CD4-positive, alpha-beta T cell treated with Interleukin-4 for 1 hour (primary cell): ENCODE measurements around the gene LTA.

Experiments
- DNase-seq, 2 donors: peaks; one replicate each; pipeline ENCODE4 v3.0.0-alpha.2; 2020 to 2022

LTA gene

DNA sequence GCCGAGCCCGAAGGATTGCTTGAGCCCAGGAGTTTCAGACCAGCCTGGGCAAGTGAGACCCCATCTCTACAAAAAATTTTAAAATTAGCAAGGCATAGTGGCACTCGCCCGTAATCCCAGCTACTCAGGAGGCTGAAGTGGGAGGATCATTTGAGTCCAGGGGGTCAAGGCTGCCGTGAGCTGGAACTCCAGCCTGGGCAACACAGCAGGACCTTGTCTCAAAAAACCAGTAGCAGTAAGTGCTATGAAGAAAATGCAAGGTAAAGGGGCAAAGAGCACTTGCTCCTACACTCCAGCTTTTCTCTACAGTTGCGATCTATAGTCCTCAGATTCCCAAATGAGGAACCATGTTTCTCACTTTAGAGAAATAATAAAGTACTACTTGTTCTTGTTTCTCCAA is 28.4 kb upstream of the LTA start:
- DNase-seq: no peak

DNA sequence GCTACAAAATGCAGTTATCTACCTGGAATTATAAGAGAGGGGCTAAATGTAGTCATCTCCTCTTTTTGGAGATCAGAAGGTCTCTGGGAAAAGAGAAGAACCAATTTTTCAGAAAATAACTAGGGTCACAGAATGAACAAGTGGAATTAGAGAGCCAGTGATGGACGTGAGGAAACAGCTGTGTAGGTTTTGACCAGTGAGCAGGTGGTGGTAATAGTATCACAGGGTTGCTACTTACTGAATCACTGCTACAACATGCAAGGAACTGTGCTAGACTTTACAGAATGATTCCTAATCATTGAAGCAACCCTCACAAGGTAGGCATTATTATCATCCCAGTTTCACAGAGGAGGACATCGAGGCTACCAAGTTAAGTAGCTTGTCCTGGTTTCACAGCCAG is 27.4 kb upstream of the LTA start:
- DNase-seq: no peak

GRCh38 chr6:31545291-31545690 is 26.8 kb upstream of the LTA start:
- DNase-seq: no peak

- DNase-seq: peak; percentile 87 to 89
These were observed 25.6 kb upstream of the LTA start, which contains the start of gene ATP6V1G2 for GRCh38 chr6:31546339-31546957. ATP6V1G2 (minus strand) TSS chr6:31546608; CDS start chr6:31546559, 49 bp downstream.

DNA sequence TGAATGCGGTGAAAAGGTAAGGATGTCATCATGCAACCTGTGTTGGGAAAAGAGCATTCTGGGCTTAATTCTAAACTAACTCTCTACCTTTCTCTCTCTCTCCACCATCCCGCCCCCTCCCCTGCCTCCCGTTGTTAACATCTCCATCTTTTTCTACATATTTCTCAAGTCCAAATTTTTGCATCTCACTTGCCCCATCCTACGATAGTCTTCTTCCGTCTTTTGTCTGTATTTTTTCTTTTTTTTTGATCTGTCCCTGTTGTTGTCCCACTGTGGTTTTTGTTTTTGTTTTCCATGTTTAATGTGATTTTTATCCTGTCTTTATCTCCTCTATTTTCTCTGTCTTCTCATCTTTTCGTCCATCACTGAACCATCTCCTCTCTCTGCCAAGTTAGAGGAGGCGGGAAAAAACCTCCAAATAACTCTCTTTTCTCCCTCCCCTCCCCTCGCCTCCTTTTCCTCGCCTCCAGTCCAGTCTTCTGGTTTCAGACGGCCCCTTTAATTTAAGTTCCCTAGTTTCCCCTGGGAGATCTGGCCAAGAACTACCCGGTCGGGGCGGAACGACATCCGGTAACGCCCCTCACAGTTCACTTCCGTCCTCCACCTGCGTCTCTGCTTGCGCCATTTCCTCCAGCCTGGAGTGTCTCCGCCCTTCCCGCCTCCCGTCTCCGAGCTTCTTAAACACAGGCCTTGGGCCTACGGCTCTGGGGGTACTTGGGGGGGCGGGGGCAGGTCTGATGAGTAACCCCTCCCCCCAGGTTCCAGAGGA is 24.9 kb upstream of the LTA start, which contains the start of gene NFKBIL1:
TSS of gene NFKBIL1 (plus strand) at position 651 of the 769 bp plus-strand sequence. CDS start at position 738, 87 bp downstream.
- peak; percentile 94 to 95 for DNase-seq

- DNase-seq: no peak
These were observed 24.2 kb upstream of the LTA start for GRCh38 chr6:31547727-31548543.

DNA sequence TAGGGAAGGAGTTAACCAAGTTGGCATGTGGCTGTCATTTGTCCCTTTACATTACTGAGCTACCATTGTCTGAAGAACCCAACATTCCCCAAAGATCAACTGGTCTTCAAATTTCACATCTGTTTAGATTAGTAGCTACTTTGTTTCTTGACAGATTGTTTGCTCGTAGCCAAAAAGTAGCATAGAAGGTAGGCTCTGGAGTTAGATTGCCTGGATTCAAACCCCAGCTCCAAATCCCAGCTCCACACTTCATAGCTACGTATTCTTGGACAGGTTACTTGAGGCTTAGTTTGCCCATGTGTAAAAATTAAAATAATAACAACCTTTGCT is 23.6 kb upstream of the LTA start:
- DNase-seq: no peak

DNA sequence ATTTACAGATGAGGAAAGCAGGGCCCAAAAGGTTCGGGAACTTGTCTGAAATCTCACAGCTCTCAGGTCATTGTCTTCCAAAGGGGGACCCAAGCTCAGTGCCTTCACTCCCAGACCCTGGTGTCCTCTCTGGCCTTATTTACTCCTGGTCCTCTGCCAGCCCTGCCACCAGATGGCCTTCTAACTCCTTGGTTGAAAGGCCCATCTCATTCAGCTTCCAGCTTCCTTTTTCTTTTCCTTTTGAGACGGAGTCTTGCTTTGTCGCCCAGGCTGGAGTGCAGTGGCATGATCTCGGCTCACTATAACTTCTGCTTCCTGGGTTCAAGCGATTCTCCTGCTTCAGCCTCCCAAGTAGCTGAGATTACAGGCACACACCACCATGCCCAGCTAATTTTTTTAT is 20.7 kb upstream of the LTA start:
- peak; percentile 80 for DNase-seq

GRCh38 chr6:31556307-31556706 is 15.8 kb upstream of the LTA start:
- no peak for DNase-seq

GRCh38 chr6:31557443-31558317 is 14.4 kb upstream of the LTA start:
- DNase-seq: no peak

GRCh38 chr6:31558318-31558625 is 13.8 kb upstream of the LTA start:
- DNase-seq: no peak

- peak; percentile 73 to 81 for DNase-seq
These were observed 13.2 kb upstream of the LTA start for GRCh38 chr6:31558631-31559500.

DNA sequence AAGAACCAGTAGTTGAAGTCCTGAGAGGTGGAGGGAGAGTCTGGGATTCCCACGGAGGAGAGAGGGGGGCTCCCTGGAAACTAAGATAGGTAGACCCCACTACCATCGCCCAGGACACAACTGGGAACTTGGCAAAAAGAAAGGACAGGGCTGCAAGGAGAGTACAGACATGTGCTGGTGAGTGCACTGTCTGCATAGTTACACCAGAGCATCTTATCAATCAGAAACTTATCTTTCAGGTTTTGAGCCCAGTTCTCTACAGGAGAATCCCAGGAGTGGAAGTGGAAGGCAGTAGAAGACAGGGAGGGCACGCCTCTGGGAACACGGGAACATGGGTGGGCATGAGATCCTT is 12.5 kb upstream of the LTA start:
- no peak for DNase-seq

GRCh38 chr6:31559958-31560696 is 12.0 kb upstream of the LTA start:
- peak; percentile 64 to 77 for DNase-seq

DNA sequence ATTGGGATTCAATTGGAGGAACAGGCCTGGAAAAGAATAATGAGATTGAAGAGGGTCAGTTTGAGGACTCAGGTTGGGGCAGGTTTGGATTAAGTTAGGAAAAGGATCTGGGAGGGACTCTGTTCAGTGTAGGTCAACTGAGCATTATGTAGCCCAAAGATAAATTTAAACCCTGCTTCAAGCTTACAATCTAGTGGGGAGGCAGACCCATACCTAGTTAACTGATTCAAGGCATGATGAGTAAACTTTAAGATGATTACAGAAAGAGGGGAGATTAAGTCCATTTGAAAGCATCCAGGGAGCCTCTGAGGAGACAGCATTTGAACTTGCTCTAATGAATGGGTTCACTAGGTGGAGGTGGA is 11.4 kb upstream of the LTA start:
- no peak for DNase-seq

GRCh38 chr6:31567531-31568370 is 4.3 kb upstream of the LTA start:
- peak; percentile 46 to 58 for DNase-seq

DNA sequence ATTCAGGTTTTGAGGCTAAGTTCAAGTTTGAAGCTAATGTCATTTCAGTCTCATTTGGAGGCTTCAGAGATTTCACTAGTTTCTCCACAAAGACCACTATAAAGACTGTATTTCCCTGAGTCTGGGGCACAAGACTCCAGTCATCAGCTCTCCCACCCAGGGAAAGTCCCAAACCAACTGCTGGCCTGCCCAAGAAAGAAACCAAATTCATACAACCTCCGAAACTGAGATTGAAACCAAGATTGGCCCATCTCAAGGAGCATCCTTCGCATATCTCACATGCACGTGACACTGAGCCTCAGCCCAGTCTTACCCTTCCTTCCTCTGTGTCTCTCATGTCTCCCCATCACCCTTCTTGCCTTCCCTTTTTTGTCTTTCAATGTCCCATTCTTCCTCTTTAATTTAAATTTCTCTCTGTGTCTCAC is 3.5 kb upstream of the LTA start:
- DNase-seq: peak; percentile 81 to 89

- DNase-seq: no peak
These were observed 2.1 kb upstream of the LTA start for GRCh38 chr6:31569861-31570536.

- no peak for DNase-seq
These were observed 1.4 kb downstream of the LTA start for GRCh38 chr6:31573239-31574105.
